GM10266 (cell line): Measurements from ENCODE around the gene MAB21L4.

Source experiments
- DNase-seq: peaks from one replicate; pipeline ENCODE4 v3.0.0; 2012; ENCODE audit errors: extremely low spot score
- CTCF ChIP-seq: IDR thresholded peaks from 2 replicates; pipeline ENCODE4 v1.5.1; 2012; ENCODE audit warnings: mild to moderate bottlenecking, low read depth; ENCODE audit not compliant: control insufficient read depth, insufficient read depth; ENCODE audit errors: missing control alignments

The MAB21L4 gene

GRCh38 chr2:240900141-240900860 is 4.3 kb upstream of the MAB21L4 start:
- no peak for TF ChIP-seq CTCF

GRCh38 chr2:240899468-240899865 is 3.5 kb upstream of the MAB21L4 start:
- no peak for TF ChIP-seq CTCF
- DNase-seq = no peak

More at GRCh38 chr2:240900141-240900860, 4.3 kb upstream of the MAB21L4 start:
- DNase-seq = no peak

- no peak for DNase-seq
- TF ChIP-seq CTCF = no peak
These were observed 2.9 kb upstream of the MAB21L4 start for GRCh38 chr2:240898731-240899467.

GRCh38 chr2:240898108-240898730 is 2.3 kb upstream of the MAB21L4 start:
- TF ChIP-seq CTCF = no peak

GRCh38 chr2:240896871-240897692 is 1.1 kb upstream of the MAB21L4 start:
- no peak for TF ChIP-seq CTCF
- DNase-seq = no peak

More at GRCh38 chr2:240898108-240898730, 2.3 kb upstream of the MAB21L4 start:
- DNase-seq = no peak

GRCh38 chr2:240896394-240896793 is 438 bp upstream of the MAB21L4 start:
- DNase-seq = no peak
- no peak for TF ChIP-seq CTCF
